T47D (cell line): Measurements from ENCODE around the gene ZFHX2.
A peak's percentile ranks its signal among the peaks of the same experiment; 100 is the strongest.

Experiments used
- DNase-seq, 2 experiments: peaks; one replicate each; pipeline versions ENCODE4 v3.0.0 to v3.0.0-alpha.2; 2011 to 2012; ENCODE audit warnings: low read depth in 1 of 2, low spot score in 1 of 2
- JUND ChIP-seq: IDR thresholded peaks from 2 replicates; pipeline ENCODE4 v1.6.1; 2012; ENCODE audit warnings: low read depth
- in situ Hi-C: cut with HindIII; loops from 2 replicates; pipeline ENCODE4 v1.10.0; 2016; ENCODE audit warnings: low sequenced_read_pairs, low pct_unique_long_range_greater_than_20kb

ZFHX2 gene

DNA sequence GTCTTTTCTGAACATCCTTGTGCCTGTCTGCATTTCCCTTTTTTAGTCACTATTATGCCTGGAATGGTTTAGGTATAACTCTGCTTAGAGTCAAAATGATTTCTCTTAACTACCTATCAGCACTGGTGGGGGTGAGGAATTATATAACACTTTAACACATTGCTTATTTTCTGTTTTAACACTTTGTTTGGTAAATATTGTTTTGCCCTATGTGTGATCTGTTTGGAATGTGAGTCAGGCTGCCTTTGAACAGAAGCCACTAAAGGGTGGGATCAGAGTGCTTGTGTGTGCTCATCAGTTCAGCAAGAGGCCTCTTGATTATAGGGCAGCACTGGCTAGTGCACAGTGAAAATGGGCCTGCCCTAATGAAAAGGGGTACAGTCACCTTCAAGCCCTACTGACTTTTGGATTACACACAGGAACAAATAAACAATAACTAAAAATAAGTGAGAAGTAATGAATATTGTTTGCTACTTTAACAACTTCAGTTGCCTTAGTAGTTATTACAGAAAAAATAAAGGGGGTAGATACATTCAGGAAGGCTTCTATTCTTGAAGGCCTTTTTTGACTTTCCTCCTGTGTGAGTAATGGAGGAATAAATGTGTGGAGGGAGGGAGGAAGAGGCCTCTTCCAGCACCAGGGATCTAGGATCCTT is 58.8 kb downstream of the ZFHX2 start:
- in situ Hi-C loops: no loop called here
- TF ChIP-seq JUND: no peak
- DNase-seq: no peak

DNA sequence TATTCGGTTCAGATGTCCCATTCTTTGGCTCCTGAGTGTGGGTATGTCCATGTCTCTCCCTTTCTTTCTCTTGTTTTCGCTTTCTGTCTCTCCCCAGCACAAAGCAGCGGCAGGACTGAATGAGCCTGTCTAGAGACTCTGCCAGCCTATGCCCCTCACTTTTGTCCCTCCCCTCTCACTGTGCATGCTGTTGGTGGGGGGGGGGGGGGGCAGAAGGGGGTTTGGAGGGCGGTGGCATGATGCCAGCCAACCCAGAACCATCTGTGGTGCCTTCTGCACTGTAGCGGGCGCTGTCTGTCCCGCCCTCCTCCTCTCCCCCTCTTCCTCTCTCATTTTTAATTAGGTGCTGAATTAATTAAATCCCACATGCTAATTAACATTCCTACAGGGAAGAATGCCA is 64.3 kb downstream of the ZFHX2 start:
- TF ChIP-seq JUND: no peak
- in situ Hi-C loops: no loop called here
- DNase-seq: no peak

DNA sequence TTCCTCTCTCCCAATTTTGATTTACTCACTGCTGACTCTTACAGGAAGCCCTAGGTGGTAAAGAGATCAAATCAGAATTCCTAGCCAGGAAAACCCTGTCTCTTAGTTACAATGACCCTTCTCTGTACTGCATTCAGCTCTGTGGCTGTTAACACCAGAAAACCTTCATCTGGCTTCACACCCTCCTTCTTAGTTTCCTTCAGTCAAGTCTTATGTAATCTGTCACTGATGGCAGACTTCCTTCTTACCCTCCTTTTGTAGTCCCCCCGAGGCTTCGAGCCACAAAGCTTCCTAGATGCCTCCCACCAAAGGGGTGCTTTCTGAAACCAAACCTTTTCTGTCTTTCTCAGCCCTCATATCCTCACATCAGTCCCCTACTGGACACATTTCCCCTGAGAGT is 65.5 kb downstream of the ZFHX2 start:
- no peak for DNase-seq
- no peak for TF ChIP-seq JUND
- in situ Hi-C loops: no loop called here

DNA sequence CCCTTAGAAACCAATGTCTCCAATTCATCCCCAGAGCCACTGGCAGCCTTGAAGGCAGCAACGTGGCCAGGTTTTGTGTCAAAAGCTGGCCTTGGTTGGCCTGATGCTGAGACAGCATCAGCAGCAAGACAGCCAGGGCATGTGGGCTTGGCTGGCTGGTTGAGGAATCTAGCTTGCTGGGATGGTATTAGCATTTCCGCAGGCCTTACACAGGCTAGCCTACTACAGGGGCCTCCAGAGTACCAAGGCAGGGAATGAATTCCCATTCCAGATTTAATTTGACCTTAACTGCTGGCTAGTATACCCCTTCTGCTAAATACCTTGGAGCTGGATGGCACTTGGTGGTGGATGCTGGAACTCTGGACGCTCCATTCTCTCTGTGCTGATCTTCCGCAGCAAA is 66.2 kb downstream of the ZFHX2 start:
- TF ChIP-seq JUND: no peak
- in situ Hi-C loops: no loop called here
- DNase-seq: no peak

DNA sequence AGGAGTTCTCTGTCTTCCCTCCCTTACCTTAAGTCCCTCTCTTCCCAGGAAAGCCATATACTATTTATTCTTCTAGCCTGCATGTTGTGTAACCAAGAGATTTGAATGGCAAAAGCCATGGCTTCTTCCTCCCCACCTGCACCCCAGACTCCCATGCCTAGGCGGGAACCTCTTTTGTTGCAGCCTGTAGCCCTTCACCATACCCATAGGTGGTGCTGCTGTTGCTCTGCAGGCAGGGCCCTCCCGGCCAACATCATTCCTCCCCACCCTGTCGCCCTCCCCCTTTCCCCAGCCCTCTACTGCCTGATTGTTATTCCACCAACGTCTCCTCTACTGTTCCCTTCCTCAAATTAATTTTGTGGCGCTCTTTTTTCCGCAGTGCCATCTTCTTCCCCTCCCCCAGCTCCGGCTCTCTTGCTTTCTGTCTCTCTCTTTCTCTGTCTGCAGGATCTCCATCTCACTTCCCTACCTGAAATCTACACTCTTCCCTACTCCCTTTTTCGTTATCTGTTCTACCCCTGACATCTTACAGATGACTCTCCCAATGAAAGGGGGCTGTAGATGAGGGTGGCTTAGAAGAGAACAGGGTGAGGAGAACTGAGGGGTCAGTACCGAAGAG is 68.2 kb downstream of the ZFHX2 start:
- no peak for DNase-seq
- in situ Hi-C loops: no loop called here
- TF ChIP-seq JUND: no peak

DNA sequence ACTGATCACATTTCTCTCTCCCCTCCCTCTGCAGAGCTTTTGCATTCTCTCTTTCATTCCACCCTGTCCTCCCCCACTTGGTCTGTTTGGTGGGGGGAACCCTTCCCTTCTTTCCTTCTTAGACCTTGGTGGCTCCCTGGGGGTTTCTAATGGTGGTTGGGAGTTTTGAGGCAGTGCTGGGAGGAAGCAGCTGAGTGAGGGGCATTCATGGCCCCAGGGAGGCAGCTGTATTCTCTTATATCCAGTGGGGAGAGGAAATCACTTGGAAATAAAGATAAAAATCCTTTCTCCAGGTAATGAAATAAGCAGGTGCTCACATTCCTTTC is 68.8 kb downstream of the ZFHX2 start:
- no peak for DNase-seq
- in situ Hi-C loops: no loop called here
- no peak for TF ChIP-seq JUND

DNA sequence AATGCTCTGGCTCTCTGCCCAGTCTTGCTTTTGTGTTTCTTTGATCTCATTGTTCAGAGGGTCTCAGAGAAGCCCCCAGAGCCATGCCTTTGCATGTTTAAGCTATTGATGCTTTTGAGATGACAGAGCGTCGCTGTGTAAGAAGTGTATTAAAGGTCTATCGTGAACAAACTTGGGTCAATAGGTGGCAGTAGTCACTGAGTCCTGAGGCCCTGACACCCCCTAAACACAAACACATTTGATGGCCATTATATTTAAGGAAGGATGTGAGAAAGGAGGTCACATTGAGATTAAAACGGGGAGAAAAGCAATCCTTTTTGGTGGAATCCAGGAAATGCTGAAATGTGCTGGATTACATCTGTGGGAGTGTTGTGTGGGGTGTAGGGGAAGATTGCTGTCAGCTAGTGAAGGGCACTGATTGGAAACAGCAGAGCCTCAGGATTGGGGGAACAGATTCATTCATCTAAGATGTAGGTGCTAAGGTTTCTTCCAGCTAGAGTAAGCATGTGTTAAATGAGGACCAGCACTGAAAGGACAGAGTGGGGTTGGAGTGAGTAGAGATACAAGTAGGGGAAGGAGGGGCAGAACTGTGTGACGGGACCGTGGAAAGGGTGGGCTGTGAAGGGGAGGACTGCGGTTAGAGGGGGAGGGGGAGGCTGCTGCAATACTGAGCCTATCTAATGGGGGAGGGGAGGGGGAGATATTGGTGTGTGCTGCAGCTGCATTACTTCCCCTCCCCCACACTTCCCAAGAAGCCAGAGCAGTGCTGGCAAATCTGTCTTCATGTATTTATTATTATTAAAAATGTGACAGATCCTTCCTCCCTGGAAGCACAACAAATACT is 69.4 kb downstream of the ZFHX2 start:
- in situ Hi-C loops: no loop called here
- DNase-seq: no peak
- no peak for TF ChIP-seq JUND

DNA sequence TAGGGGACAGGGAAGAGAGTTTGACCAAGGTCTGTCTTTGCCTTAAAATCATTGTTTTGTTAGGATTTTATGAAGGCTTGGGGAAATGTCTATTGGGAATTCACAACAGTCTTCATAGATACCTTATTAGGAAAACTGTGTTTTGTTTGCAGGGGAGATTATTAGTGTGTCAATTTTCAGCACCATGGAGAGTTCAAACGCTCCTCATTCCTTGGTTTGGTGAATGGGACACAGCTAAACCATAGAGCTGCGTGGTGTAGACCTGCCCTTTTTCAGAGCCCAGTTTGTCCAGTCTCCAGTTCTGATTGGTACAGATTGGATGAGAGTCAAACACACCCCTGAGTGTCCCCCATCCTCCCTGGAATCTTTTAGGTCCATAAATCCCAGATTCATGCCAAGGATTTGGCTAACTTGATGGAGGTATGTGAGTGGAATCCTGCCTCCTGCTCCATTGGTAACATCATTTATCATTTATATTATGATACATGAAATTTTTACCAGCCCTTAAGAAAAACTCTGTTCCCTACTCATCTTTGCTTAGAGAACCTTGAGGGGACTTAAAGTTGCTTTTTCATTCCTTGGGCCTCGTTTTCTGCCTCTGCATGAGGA is 70.1 kb downstream of the ZFHX2 start:
- in situ Hi-C loops: no loop called here
- peak in 1 of 2 experiments; percentile 38 for DNase-seq

DNA sequence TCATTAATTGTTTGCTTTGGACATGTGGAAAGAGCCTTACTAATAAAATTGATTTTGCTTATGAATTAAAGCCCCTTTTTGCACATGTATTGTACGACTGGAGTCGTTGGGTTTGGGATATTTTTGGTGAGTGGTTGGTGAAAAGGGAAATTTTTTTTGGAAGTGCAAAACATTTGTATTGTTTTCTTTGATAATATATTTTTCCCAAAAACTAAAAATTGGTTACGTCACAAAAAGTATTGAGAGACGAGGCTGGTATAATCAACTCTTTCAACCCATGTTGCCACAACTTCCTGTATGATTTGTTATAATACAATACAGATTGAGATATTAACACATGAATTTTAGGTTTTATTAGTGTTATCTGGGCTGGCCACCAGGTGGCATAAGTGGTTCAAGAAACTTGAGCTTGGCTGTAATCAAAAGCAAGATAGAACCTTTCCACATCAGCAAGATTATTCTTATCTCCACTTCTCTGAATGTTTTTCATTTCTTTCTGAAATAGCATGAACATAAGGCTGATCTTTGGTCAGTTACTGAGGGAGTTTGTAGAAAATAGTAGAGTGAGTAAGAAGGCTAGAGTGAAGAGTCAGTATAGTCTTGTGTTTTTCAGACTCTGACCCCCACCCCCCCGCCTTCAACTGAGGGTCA is 73.3 kb downstream of the ZFHX2 start:
- in situ Hi-C loops: no loop called here
- TF ChIP-seq JUND: no peak
- peak in 1 of 2 experiments; percentile 49 for DNase-seq

More for the DNA sequence above, 70.1 kb downstream of the ZFHX2 start:
- no peak for TF ChIP-seq JUND

DNA sequence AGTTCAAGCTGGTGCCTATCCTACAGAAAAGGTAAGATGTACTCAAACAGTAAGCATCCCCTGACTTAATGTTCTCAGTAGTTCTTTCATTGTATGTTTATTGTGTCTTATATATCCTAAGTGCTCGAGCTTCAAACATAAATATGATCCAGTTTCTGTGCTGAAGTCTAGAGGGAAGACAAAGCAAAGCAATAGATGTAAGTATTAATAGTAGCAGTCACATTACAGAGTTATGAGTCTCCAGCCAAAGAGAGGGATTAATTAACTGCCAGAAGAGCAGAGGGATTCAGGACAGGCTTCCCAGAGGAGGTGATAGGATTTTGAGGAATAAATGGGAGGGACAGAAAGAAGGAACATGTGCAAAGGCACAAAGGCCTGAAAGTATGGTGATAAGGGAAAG is 80.6 kb downstream of the ZFHX2 start:
- no peak for DNase-seq
- no peak for TF ChIP-seq JUND
- in situ Hi-C loops: no loop called here
